Heart left ventricle (tissue), 13 donors: ENCODE data around the gene SERBP1.

ENCODE experiments used
- CTCF ChIP-seq, 12 donors: fragments of 200-600 bp; sonication (generic) in 4 of 12; IDR thresholded peaks; one replicate each; pipeline versions ENCODE4 v1.5.0 to v1.8.0; 2018 to 2022; ENCODE audit warnings: antibody characterized with exemption in 12 of 12, mild to moderate bottlenecking in 5 of 12
- POLR2A ChIP-seq, 2 donors: fragments of 450-650 bp; IDR thresholded peaks; one replicate each; pipeline ENCODE4 v1.6.1; 2017; ENCODE audit warnings: antibody characterized with exemption in 2 of 2, mild to moderate bottlenecking in 2 of 2, moderate library complexity in 2 of 2
- donor health status: ischemic (EF 13 %, LVEDD 7.1; RV severe dilation, severe dysfunction).
- donor health status: DM: no; HTN: yes; CAD: no.
- donor health status: DM: no; HTN: no; CAD: no.
- donor health status: ischemic (EF 25% LVEDD 6.9; RV normal size, moderate dysfunction).
- donor health status: ischemic (EF 25% LVEDD 5.7; RV mildly dilated, moderate dysfunction).
- donor health status: ischemic (EF 35%, LVEDD 5.7; RV mildly dilated, moderate dysfunction).
- donor health status: nonischemic (EF 11% LVEDD 7.7; RV severe dilation, severe dysfunction).
- donor health status: DM: yes; HTN: yes; CAD: no.
- donor health status: PGD.
- donor health status: ischemic (EF 29% LVEDD 5.4; RV normal size, mild dysfunction).
- donor health status: nonischemic (EF 23%, LVEDD 6.1; RV moderate dilation, normal function).

GRCh38 chr1:67383999-67384638 lies 46.1 kb downstream of the SERBP1 start:
- TF ChIP-seq CTCF (IDR thresholded peaks at IDR 0.05) (no peak), POLR2A (IDR thresholded peaks at IDR 0.05) (no peak)
